Natural killer cell treated with Interleukin-12 subunit alpha and Interleukin-12 subunit beta and Interleukin-15 and Interleukin-18, amount 100 ng/mL, for 72 hours (primary cell): ENCODE measurements around the gene PPP2R5C. TPM values are rescaled to one million over a fixed set of nuclear protein-coding genes. Genes with fewer than 3 reads are reported as not detected.

Experiments
- ATAC-seq, 2 donors: fragments of 150-1000 bp; cut with Tn5 transposase in 1 of 2; sonication (Bioruptor Pico), chemical (Tn5 transposase) in 1 of 2; 2 replicates each; pipeline ENCODE4 v1.10.0; 2021
- DNase-seq: peaks from one replicate; pipeline ENCODE4 v3.0.0; 2022; ENCODE audit warnings: low spot score
- H3K27ac Mint-ChIP-seq, 2 donors: 1 replicate in 1 of 2; 2 replicates in 1 of 2; pipeline ENCODE4 v1.8.0; 2022; ENCODE audit warnings: mixed read lengths in 2 of 2, mild to moderate bottlenecking in 1 of 2, moderate library complexity in 1 of 2
- H3K27me3 Mint-ChIP-seq, 2 donors: 1 replicate in 1 of 2; 2 replicates in 1 of 2; pipeline ENCODE4 v1.8.0; 2022; ENCODE audit warnings: mixed read lengths in 2 of 2
- H3K36me3 Mint-ChIP-seq: one replicate; pipeline ENCODE4 v1.8.0; 2022; ENCODE audit warnings: mixed read lengths
- H3K4me1 Mint-ChIP-seq, 2 donors: 1 replicate in 1 of 2; 2 replicates in 1 of 2; pipeline ENCODE4 v1.8.0; 2022; ENCODE audit warnings: low read depth in 2 of 2, mixed read lengths in 2 of 2, mild to moderate bottlenecking in 1 of 2
- H3K4me3 Mint-ChIP-seq: one replicate; pipeline ENCODE4 v1.8.0; 2022; ENCODE audit warnings: mixed read lengths
- H3K9me3 Mint-ChIP-seq: 2 replicates; pipeline ENCODE4 v1.8.0; 2022; ENCODE audit warnings: mixed read lengths
- total RNA-seq, 2 donors: library from RNA; stranded (reverse); gene quantifications; one replicate each; pipeline ENCODE4 v1.2.3, GENCODE V29; 2022

The PPP2R5C gene
- total RNA-seq, 2 donors from 2014 or later, result 149 to 210 TPM

GRCh38 chr14:101843665-101844064 is 82.2 kb downstream of the PPP2R5C start:
- Mint-ChIP-seq H3K4me3 (peak overlapping the region; percentile 57), H3K36me3 (no peaks in the 10 kb centered on the region), H3K4me1 (peaks cover 67 to 74% of the 10 kb centered on the region in 2 donors), H3K27ac (peak overlapping the region; percentile 65 to 84), H3K27me3 (no peaks in the 10 kb centered on the region), H3K9me3 (no peaks in the 10 kb centered on the region)
- DNase-seq, result no peak
- peak; percentile 77 to 79 for ATAC-seq

GRCh38 chr14:101844219-101844618 is 82.7 kb downstream of the PPP2R5C start:
- Mint-ChIP-seq H3K9me3 (no peaks in the 10 kb centered on the region), H3K4me1 (peaks cover 70 to 78% of the 10 kb centered on the region in 2 donors), H3K36me3 (no peaks in the 10 kb centered on the region), H3K27ac (peak overlapping the region; percentile 65 to 84), H3K27me3 (no peaks in the 10 kb centered on the region), H3K4me3 (peak overlapping the region; percentile 57)
- ATAC-seq, result no peak
- DNase-seq, result no peak

DNA sequence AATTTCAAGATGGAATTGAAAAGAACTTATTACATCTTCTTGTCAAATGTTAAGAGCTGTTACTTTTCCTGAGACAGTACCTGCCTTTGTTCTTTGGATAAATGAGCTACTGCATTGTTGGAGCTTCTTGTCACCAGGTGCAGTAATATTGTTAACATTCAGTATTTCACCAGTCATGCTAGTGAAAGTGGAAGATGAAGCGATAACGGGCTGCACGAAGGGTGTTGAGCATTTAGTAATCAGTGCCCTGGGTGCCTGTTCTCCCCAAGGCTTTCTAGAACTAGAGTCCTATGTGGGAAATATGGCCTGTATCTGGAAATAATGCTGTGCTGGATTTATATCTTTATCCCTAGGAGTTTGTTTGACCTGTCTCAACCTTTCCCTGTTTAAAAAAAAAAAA is 83.2 kb downstream of the PPP2R5C start:
- Mint-ChIP-seq H3K4me3 (peak overlapping the region; percentile 19), H3K9me3 (no peaks in the 10 kb centered on the region), H3K27ac (peak overlapping the region; percentile 65 to 84)

DNA sequence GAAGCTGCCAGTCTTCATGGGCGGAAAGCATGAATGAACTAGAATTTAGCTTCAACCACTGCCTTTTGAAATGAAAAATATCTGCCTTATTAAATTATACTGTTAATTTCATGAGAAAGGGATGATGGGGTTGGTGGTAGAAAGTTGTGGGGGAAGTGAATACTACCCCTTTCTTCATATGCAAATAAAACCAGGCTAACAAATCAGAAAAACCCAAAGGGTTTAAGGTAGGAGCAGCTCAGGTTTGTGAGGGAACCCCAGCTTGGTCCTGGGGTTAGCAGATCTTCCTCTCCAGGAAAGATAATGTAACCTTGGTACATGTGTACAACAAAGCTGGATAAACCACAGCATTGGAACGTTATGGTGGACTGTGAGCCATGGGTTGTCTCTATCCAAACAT is 84.0 kb downstream of the PPP2R5C start:
- ATAC-seq (no peak), DNase-seq (no peak)
- H3K27ac Mint-ChIP-seq, result peak overlapping the region; percentile 65 to 84
- H3K4me1 Mint-ChIP-seq, result peaks cover 72 to 78% of the 10 kb centered on the region in 2 donors
- H3K9me3 Mint-ChIP-seq, result no peaks in the 10 kb centered on the region
- H3K27me3 Mint-ChIP-seq, result no peaks in the 10 kb centered on the region
- no peak overlapping the region for H3K4me3 Mint-ChIP-seq
- H3K36me3 Mint-ChIP-seq, result no peaks in the 10 kb centered on the region

More for the DNA sequence above, 83.2 kb downstream of the PPP2R5C start:
- DNase-seq (no peak), ATAC-seq (no peak)
- H3K4me1 Mint-ChIP-seq, result peaks cover 72 to 78% of the 10 kb centered on the region in 2 donors
- H3K36me3 Mint-ChIP-seq, result no peaks in the 10 kb centered on the region
- no peaks in the 10 kb centered on the region for H3K27me3 Mint-ChIP-seq

DNA sequence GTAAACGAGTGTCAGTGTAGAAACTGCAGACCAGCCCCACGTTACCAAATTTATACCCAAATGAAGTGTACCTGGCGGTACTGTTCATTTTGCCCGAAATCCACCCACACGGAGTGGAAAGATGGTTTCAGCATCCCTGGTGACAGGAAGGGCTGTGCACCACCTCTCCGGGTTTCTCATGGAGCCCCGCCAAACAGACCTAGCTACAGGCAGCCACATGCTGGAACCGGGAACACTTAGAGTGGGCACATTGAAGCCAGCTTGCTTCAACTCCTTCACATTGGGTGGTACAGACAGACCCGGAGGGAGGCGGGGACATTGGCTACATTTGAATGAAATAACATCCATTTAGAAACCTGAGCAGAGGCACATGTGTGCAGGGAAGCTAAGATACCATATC is 84.4 kb downstream of the PPP2R5C start:
- H3K27me3 Mint-ChIP-seq, result no peaks in the 10 kb centered on the region
- DNase-seq (no peak), ATAC-seq (no peak)
- no peak overlapping the region for H3K4me3 Mint-ChIP-seq
- H3K4me1 Mint-ChIP-seq, result peaks cover 72 to 77% of the 10 kb centered on the region in 2 donors
- peak overlapping the region; percentile 65 to 84 for H3K27ac Mint-ChIP-seq
- H3K9me3 Mint-ChIP-seq, result no peaks in the 10 kb centered on the region
- H3K36me3 Mint-ChIP-seq, result no peaks in the 10 kb centered on the region

DNA sequence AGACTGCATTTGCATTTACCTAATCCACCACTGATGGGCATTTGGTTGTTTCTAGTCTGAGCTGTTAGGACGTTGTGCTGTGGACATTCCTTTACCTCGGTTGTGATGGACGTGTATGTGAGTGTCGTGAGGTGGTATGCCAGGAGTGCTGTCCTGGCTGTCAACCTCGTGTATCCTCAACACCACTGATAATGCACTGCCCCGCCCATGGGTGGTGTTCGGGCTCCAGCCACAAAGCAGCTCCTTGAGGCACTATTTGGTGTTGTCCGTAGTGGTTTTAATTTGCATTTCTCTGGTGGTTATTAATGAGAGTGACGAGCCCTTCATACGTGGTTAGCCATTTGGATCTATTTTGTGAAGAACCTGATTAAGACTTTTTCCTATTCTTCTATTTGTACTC is 87.6 kb downstream of the PPP2R5C start:
- no peak for DNase-seq
- no peak for ATAC-seq
- Mint-ChIP-seq H3K9me3 (no peaks in the 10 kb centered on the region), H3K4me3 (peak overlapping the region; percentile 58), H3K36me3 (no peaks in the 10 kb centered on the region), H3K27me3 (no peaks in the 10 kb centered on the region), H3K27ac (peak overlapping the region; percentile 10 to 42), H3K4me1 (peaks cover 72 to 76% of the 10 kb centered on the region in 2 donors)

GRCh38 chr14:101849640-101850039 is 88.1 kb downstream of the PPP2R5C start:
- H3K27ac Mint-ChIP-seq, result peak overlapping the region; percentile 10 to 42
- H3K36me3 Mint-ChIP-seq, result no peaks in the 10 kb centered on the region
- peak overlapping the region; percentile 58 for H3K4me3 Mint-ChIP-seq
- H3K9me3 Mint-ChIP-seq, result no peaks in the 10 kb centered on the region
- no peak for DNase-seq
- no peaks in the 10 kb centered on the region for H3K27me3 Mint-ChIP-seq
- ATAC-seq, result peak in 1 of 2 donors; percentile 28
- H3K4me1 Mint-ChIP-seq, result peaks cover 72 to 76% of the 10 kb centered on the region in 2 donors

DNA sequence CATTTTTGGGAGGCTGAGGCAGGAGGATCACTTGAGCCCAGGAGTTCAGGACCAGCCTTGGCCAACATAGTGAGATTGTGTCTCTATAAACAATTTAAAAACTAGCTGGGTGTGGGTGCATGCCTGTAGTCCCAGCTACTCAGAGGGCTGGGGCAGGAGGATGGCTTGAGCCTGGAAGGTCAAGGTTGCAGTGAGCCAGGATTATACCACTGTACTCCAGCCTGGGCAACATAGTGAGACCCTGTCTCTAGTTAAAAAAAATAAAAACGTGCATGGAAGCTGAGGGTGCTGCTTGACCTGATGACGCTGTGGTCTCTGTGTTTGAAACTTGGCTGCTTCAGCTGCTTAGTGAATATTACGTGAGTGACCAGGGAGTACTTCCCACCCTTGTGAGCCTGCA is 89.7 kb downstream of the PPP2R5C start:
- H3K9me3 Mint-ChIP-seq, result no peaks in the 10 kb centered on the region
- H3K4me1 Mint-ChIP-seq, result peaks cover 72 to 74% of the 10 kb centered on the region in 2 donors
- H3K27ac Mint-ChIP-seq, result no peak overlapping the region
- no peaks in the 10 kb centered on the region for H3K27me3 Mint-ChIP-seq
- no peaks in the 10 kb centered on the region for H3K36me3 Mint-ChIP-seq
- ATAC-seq (no peak), DNase-seq (no peak)
- H3K4me3 Mint-ChIP-seq, result no peak overlapping the region

DNA sequence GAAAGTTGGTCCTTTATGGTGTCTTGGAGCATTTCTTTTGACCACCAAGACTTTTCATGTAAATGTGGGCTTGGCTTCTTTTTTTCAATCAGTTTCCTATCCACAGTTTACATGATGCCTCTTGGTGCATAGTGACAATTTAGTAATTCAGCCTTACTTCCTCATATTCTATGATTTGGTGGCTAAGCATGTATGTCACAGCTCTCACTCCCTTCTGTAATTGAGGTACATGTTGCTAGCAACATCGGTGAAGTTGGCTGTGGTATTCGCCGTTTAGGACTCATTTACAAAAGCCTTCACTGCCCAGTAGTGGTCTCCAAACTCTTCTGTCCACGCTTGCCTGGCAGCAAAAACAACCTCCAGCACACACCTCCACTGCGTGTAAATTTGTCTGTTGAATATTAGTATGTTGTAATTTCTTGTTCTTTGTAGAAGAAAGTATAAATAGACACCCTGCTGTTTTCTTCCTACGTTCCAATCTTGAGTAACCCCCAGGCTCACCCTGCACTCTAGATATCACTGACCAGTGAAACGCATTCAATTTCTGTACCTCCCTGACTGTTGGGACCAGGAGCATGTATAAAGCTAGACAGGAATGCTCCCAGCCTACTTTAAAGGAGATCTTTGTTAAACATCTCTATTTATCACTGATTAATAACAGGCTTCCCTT is 90.4 kb downstream of the PPP2R5C start:
- no peaks in the 10 kb centered on the region for H3K27me3 Mint-ChIP-seq
- no peaks in the 10 kb centered on the region for H3K9me3 Mint-ChIP-seq
- DNase-seq, result no peak
- no peak for ATAC-seq
- H3K4me3 Mint-ChIP-seq, result no peak overlapping the region
- H3K27ac Mint-ChIP-seq, result peak overlapping the region; percentile 15 to 73
- peaks cover 75 to 77% of the 10 kb centered on the region in 2 donors for H3K4me1 Mint-ChIP-seq
- H3K36me3 Mint-ChIP-seq, result peaks cover 5% of the 10 kb centered on the region

- H3K9me3 Mint-ChIP-seq, result no peaks in the 10 kb centered on the region
- no peaks in the 10 kb centered on the region for H3K27me3 Mint-ChIP-seq
- H3K36me3 Mint-ChIP-seq, result peaks cover 5% of the 10 kb centered on the region
- no peak overlapping the region for H3K4me3 Mint-ChIP-seq
- peak overlapping the region in 1 of 2 donors; percentile 73 for H3K27ac Mint-ChIP-seq
- ATAC-seq (no peak), DNase-seq (no peak)
- H3K4me1 Mint-ChIP-seq, result peaks cover 72 to 73% of the 10 kb centered on the region in 2 donors
These were observed 91.3 kb downstream of the PPP2R5C start for GRCh38 chr14:101852785-101853184.

GRCh38 chr14:101853455-101854018 is 92.0 kb downstream of the PPP2R5C start:
- peaks cover 5% of the 10 kb centered on the region for H3K36me3 Mint-ChIP-seq
- peaks cover 71 to 72% of the 10 kb centered on the region in 2 donors for H3K4me1 Mint-ChIP-seq
- H3K9me3 Mint-ChIP-seq, result no peaks in the 10 kb centered on the region

DNA sequence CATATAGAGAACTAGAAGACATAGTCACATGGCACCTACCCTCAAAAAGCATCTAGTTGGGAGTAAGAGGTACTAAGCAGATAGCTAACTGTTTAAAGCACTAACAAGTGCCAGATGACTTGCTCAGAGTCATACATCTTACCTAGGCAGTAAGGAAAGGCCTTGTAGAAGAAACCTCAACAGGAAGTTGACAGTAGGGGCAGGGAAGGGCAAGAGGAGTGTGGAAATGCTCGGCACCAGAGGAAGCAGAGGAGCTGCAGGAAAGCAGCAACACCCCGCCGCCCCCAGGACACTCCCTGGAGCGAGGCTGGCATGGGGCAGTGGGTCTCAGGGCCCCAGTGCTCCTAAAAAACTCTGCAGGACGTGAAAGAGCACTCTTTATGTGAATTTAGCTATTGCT is 92.9 kb downstream of the PPP2R5C start:
- H3K4me1 Mint-ChIP-seq, result peaks cover 73% of the 10 kb centered on the region in 2 donors
- DNase-seq (no peak), ATAC-seq (peak; percentile 68 to 73)
- peak overlapping the region; percentile 63 to 83 for H3K27ac Mint-ChIP-seq
- peak overlapping the region; percentile 52 for H3K4me3 Mint-ChIP-seq
- H3K9me3 Mint-ChIP-seq, result no peaks in the 10 kb centered on the region
- no peaks in the 10 kb centered on the region for H3K27me3 Mint-ChIP-seq
- H3K36me3 Mint-ChIP-seq, result peaks cover 11% of the 10 kb centered on the region

More at GRCh38 chr14:101853455-101854018, 92.0 kb downstream of the PPP2R5C start:
- no peak for ATAC-seq
- DNase-seq, result no peak
- H3K4me3 Mint-ChIP-seq, result no peak overlapping the region
- H3K27me3 Mint-ChIP-seq, result no peaks in the 10 kb centered on the region
- peak overlapping the region; percentile 63 to 83 for H3K27ac Mint-ChIP-seq

- Mint-ChIP-seq H3K4me3 (no peak overlapping the region), H3K27me3 (no peaks in the 10 kb centered on the region), H3K36me3 (peaks cover 11% of the 10 kb centered on the region), H3K27ac (peak overlapping the region; percentile 63 to 83), H3K9me3 (no peaks in the 10 kb centered on the region), H3K4me1 (peaks cover 69 to 72% of the 10 kb centered on the region in 2 donors)
- no peak for DNase-seq
- no peak for ATAC-seq
These were observed 94.4 kb downstream of the PPP2R5C start for GRCh38 chr14:101855958-101856357.

- no peak for ATAC-seq
- H3K36me3 Mint-ChIP-seq, result peaks cover 11% of the 10 kb centered on the region
- peak overlapping the region; percentile 63 to 81 for H3K27ac Mint-ChIP-seq
These were observed 95.0 kb downstream of the PPP2R5C start for GRCh38 chr14:101856536-101856935.

More at GRCh38 chr14:101856536-101856935, 95.0 kb downstream of the PPP2R5C start:
- Mint-ChIP-seq H3K27me3 (no peaks in the 10 kb centered on the region), H3K4me1 (peaks cover 63 to 70% of the 10 kb centered on the region in 2 donors), H3K4me3 (no peak overlapping the region), H3K9me3 (no peaks in the 10 kb centered on the region)
- DNase-seq, result no peak
